GM21717 (cell line): ENCODE results near the gene CTCF.
"Not testable (repeated sequence)": the region's sequence is repeated elsewhere in the genome, so short reads cannot be mapped to it uniquely, and the experiment has no call there.

Experiments used
- ATAC-seq: cut with Tn5 transposase; IDR thresholded peaks from one replicate; pipeline ENCODE4 v1.9.1; 2021; ENCODE audit warnings: mild to moderate bottlenecking, moderate library complexity; ENCODE audit not compliant: unreplicated experiment

Gene CTCF

GRCh38 chr16:67562526-67562917, at the start of gene CTCF:
TSS of gene CTCF (plus strand) at chr16:67562526. CDS start at chr16:67610833, 48,307 bp downstream.
- ATAC-seq: peak; percentile 38

GRCh38 chr16:67513892-67514291, 48.4 kb upstream of the CTCF start:
- not testable (repeated sequence) for ATAC-seq

- peak; percentile 44 for ATAC-seq
Observed at GRCh38 chr16:67514382-67514828, 47.9 kb upstream of the CTCF start.

GRCh38 chr16:67516296-67517154, 45.8 kb upstream of the CTCF start:
- no peak for ATAC-seq

GRCh38 chr16:67517155-67517445, 45.2 kb upstream of the CTCF start:
- no peak for ATAC-seq

- no peak for ATAC-seq
Observed at GRCh38 chr16:67517661-67518423, 44.5 kb upstream of the CTCF start.

- ATAC-seq: no peak
Observed at GRCh38 chr16:67518676-67519075, 43.6 kb upstream of the CTCF start.

- ATAC-seq: no peak
Observed at GRCh38 chr16:67519242-67519641, 43.1 kb upstream of the CTCF start.

- ATAC-seq: peak; percentile 73
Observed at GRCh38 chr16:67521095-67521804, 41.1 kb upstream of the CTCF start.

GRCh38 chr16:67525176-67525860, 37.0 kb upstream of the CTCF start:
- ATAC-seq: no peak

GRCh38 chr16:67526149-67526791, 36.1 kb upstream of the CTCF start:
- ATAC-seq: no peak

GRCh38 chr16:67528222-67528869, 34.0 kb upstream of the CTCF start, which contains the start of gene RIPOR1:
TSS of gene RIPOR1 (plus strand) at chr16:67528829. CDS start at chr16:67538447, 9,618 bp downstream.
- no peak for ATAC-seq

GRCh38 chr16:67528870-67529581, 33.3 kb upstream of the CTCF start:
- no peak for ATAC-seq

GRCh38 chr16:67529582-67530012, 32.7 kb upstream of the CTCF start:
- ATAC-seq: no peak

- ATAC-seq: peak; percentile 36
Observed at GRCh38 chr16:67530013-67530939, 32.0 kb upstream of the CTCF start.

GRCh38 chr16:67531247-67531646, 31.1 kb upstream of the CTCF start:
- no peak for ATAC-seq

- ATAC-seq: no peak
Observed at GRCh38 chr16:67533024-67533560, 29.2 kb upstream of the CTCF start.

- not testable (repeated sequence) for ATAC-seq
Observed at GRCh38 chr16:67533987-67534386, 28.3 kb upstream of the CTCF start.
